H1 (cell line): ENCODE data around the gene VEPH1.

Experiments used
- CTCF ChIP-seq, 3 experiments: IDR thresholded peaks; 1 replicate in 2 of 3; 2 replicates in 1 of 3; pipeline versions ENCODE4 v1.5.1 to v1.6.1; 2011; ENCODE audit warnings: low read length in 3 of 3, mild to moderate bottlenecking in 3 of 3, inconsistent platforms in 2 of 3, low read depth in 1 of 3, moderate library complexity in 1 of 3; ENCODE audit not compliant: insufficient read depth in 1 of 3; ENCODE audit errors: control extremely low read depth in 1 of 3
- EGR1 ChIP-seq: IDR thresholded peaks from 2 replicates; pipeline ENCODE4 v1.6.1; 2011; ENCODE audit warnings: low read depth, low read length, borderline replicate concordance
- POLR2A ChIP-seq, 2 experiments: IDR thresholded peaks; 1 replicate in 1 of 2; 2 replicates in 1 of 2; pipeline ENCODE4 v1.6.1; 2011; ENCODE audit warnings: low read depth in 2 of 2, low read length in 2 of 2, mild to moderate bottlenecking in 2 of 2; ENCODE audit errors: control extremely low read depth in 1 of 2
- RXRA ChIP-seq: IDR thresholded peaks from 2 replicates; pipeline ENCODE4 v1.6.1; 2011; ENCODE audit warnings: low read depth, mild to moderate bottlenecking, low read length, moderate library complexity; ENCODE audit not compliant: insufficient read depth
- USF2 ChIP-seq: IDR thresholded peaks from 2 replicates; pipeline ENCODE4 v1.6.1; 2011; ENCODE audit warnings: low read length, improper control_type of control experiment

GRCh38 chr3:157248590-157249422 is 254.4 kb downstream of the VEPH1 start:
- no peak for TF ChIP-seq CTCF (IDR thresholded peaks at IDR 0.05; ENCODE audit: control extremely low read depth in 1 of 3, insufficient read depth in 1 of 3, low read depth in 1 of 3, low read length in 3 of 3)
- no peak for TF ChIP-seq EGR1
- no peak for TF ChIP-seq POLR2A (IDR thresholded peaks at IDR 0.05; ENCODE audit: control extremely low read depth in 1 of 2, low read depth in 2 of 2, low read length in 2 of 2)
- TF ChIP-seq RXRA: no peak
- no peak for TF ChIP-seq USF2
